Measurements from ENCODE around the gene GPATCH8.

DNA sequence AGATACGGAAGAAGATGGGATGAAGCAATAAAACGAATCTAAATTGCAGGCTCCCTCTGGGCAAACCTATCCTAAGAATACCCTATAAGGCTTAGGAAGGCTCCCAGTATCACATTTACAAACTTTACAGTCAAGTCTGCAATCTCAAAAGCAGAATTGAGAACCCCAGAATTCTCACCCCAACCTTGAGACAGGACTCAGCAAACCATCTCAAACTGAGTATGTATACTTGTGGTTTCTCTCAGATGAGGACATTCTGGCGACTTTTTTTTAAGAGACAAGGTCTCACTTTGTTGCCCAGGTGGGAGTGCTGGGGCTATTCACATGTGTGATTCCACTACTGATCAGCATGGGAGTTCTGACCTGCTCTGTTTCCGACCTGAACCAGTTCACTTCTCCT is 94.4 kb downstream of the GPATCH8 start:
- TF ChIP-seq POLR2A (IDR thresholded peaks at IDR 0.05): no peak
- TF ChIP-seq, protein P1, sequence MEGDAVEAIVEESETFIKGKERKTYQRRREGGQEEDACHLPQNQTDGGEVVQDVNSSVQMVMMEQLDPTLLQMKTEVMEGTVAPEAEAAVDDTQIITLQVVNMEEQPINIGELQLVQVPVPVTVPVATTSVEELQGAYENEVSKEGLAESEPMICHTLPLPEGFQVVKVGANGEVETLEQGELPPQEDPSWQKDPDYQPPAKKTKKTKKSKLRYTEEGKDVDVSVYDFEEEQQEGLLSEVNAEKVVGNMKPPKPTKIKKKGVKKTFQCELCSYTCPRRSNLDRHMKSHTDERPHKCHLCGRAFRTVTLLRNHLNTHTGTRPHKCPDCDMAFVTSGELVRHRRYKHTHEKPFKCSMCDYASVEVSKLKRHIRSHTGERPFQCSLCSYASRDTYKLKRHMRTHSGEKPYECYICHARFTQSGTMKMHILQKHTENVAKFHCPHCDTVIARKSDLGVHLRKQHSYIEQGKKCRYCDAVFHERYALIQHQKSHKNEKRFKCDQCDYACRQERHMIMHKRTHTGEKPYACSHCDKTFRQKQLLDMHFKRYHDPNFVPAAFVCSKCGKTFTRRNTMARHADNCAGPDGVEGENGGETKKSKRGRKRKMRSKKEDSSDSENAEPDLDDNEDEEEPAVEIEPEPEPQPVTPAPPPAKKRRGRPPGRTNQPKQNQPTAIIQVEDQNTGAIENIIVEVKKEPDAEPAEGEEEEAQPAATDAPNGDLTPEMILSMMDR (IDR thresholded peaks at IDR 0.05): no peak

All from esophagus squamous epithelium (tissue), 4 donors.